NB4 (cell line): ENCODE results near the gene NPLOC4.
"Not testable (repeated sequence)": the region's sequence is repeated elsewhere in the genome, so short reads cannot be mapped to it uniquely, and the experiment has no call there.

ENCODE experiments used
- DNase-seq: peaks from one replicate; pipeline ENCODE4 v3.0.0; 2010; ENCODE audit warnings: low read depth
- H3K4me3 ChIP-seq: one replicate; pipeline ENCODE4 v1.5.1; 2011; ENCODE audit warnings: mild to moderate bottlenecking, low read depth, low read length, moderate library complexity
- CTCF ChIP-seq: IDR thresholded peaks from one replicate; pipeline ENCODE4 v1.5.1; 2012; ENCODE audit warnings: low read depth, low read length
- MYC ChIP-seq: IDR thresholded peaks from 2 replicates; pipeline ENCODE4 v1.6.1; 2011; ENCODE audit warnings: low read depth, low read length
- POLR2A ChIP-seq: IDR thresholded peaks from 2 replicates; pipeline ENCODE4 v1.6.1; 2011; ENCODE audit warnings: mild to moderate bottlenecking; ENCODE audit not compliant: insufficient read length; ENCODE audit errors: extremely low read depth
- TF ChIP-seq, protein P1 (sequence below): IDR thresholded peaks from 2 replicates; pipeline ENCODE4 v1.6.1; 2011; ENCODE audit warnings: low read depth, low read length

Gene NPLOC4

GRCh38 chr17:81590121-81590520 is 46.8 kb downstream of the NPLOC4 start:
- H3K4me3 ChIP-seq, result no peak overlapping the region
- TF ChIP-seq CTCF (no peak), MYC (no peak), POLR2A (no peak)
- TF ChIP-seq, protein P1, sequence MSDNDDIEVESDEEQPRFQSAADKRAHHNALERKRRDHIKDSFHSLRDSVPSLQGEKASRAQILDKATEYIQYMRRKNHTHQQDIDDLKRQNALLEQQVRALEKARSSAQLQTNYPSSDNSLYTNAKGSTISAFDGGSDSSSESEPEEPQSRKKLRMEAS, result no peak
- no peak for DNase-seq

- H3K4me3 ChIP-seq, result no peak overlapping the region
- TF ChIP-seq POLR2A (no peak), CTCF (no peak), MYC (no peak)
- TF ChIP-seq, protein P1, result no peak
These were observed 47.3 kb downstream of the NPLOC4 start for GRCh38 chr17:81589612-81590011.

GRCh38 chr17:81586096-81586495 is 50.8 kb downstream of the NPLOC4 start:
- TF ChIP-seq CTCF, result no peak
- TF ChIP-seq, protein P1, result no peak
- TF ChIP-seq POLR2A, result no peak
- TF ChIP-seq MYC, result no peak
- no peak for DNase-seq
- no peak overlapping the region for H3K4me3 ChIP-seq

More at GRCh38 chr17:81589612-81590011, 47.3 kb downstream of the NPLOC4 start:
- DNase-seq, result no peak

GRCh38 chr17:81584771-81585170 is 52.1 kb downstream of the NPLOC4 start:
- H3K4me3 ChIP-seq, DNase-seq: not testable (repeated sequence)

- H3K4me3 ChIP-seq, result no peak overlapping the region
- DNase-seq, result no peak
- TF ChIP-seq, protein P1, result no peak
- TF ChIP-seq CTCF (no peak), MYC (no peak), POLR2A (no peak)
These were observed 53.1 kb downstream of the NPLOC4 start for GRCh38 chr17:81583589-81584342.

GRCh38 chr17:81582749-81583148 is 54.2 kb downstream of the NPLOC4 start:
- no peak for DNase-seq
- no peak for TF ChIP-seq POLR2A
- TF ChIP-seq MYC, result no peak
- TF ChIP-seq CTCF, result no peak
- TF ChIP-seq, protein P1, result no peak
- no peak overlapping the region for H3K4me3 ChIP-seq
